NCI-H187 treated with DMSO at 0.1 percent for 48 hours (cell line): ENCODE results near the gene PRPF19.
A peak's percentile ranks its signal among the peaks of the same experiment; 100 is the strongest.

Experiments used
- DNase-seq: peaks from one replicate; lab custom pipeline; 2025; lab: John Stamatoyannopoulos, UW

Gene PRPF19

DNA sequence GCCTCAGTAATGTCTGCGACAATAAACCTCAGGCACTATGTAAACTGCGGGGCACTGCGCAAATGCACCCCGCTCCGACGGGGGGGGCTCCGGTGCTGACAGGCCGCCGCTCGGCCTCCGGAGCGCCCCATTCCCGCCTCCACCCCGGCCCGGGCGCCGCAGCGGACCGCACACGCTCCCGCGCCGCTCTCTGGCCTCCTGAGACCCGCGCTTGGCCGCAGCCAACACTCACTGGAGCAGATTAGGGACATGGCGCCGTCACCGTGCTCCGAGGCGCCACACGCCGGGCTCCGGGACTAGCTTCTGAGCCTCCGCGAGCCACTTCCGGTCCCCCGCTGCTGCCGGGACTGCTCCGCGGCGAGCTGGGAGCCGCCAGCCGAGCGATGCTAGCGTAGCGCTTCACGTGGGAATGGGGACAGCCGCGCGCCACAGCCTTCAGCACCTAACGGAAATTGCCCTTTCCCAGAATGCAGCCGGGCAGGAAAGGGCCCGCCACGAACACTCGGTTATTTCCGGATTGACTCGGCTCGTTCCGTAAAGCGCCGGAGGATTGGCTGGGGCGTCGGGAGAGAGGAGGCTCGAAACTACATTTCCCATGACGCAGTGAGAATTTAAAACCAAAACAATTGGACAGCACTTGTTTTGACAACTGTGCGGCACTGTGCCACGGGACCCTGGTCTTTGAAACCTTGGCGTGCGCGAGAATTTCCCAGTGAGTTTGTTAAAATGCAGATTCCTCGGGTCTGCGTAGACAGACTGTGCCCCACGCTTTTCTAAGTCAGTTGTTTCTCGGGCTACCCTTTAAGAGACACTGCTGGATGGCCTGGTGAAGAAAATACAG is at the start of gene PRPF19:
PRPF19 (minus strand) TSS at position 454 of the 841 bp plus-strand sequence; CDS start at position 251, 203 bp downstream.
- peak; percentile 80 for DNase-seq

DNA sequence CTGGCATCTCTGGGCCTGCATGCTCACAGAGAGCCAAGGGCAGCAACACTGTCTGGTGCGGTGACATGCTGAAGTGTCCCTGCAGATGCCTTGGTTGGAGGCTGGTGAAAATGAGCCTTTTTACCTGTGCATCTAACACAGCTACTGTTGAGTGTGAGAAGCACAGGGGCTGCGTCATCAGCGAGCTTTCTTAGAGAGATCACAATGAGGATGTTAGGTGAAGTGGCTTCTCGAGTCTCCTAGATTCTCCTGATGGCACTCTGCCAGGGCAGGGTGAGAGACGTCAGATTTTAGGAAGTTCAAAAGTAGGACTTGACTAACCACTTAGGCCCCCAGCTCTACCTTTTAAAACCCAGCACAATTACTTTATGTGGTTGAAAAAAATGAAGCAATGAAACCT is 49.2 kb upstream of the PRPF19 start:
- peak; percentile 34 for DNase-seq

DNA sequence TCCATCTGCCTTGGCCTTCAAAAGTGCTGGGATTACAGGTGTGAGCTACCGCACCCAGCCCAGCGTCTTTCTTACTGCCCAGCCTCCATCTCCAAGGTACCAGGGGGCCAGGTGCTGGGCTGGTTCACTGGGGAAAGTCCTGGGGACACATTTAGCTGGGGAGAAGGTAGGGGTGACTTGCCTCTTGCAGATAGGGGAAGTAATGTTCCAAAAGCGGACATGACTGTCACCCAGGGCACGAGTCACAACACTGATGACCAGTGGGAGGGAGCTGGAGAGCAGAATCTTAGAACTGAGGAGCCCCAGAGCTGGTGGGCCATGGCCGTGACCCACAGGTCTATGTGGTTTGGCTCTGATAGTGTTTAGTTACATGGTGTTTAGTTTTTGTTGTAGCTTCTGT is 48.0 kb upstream of the PRPF19 start:
- DNase-seq: no peak

DNA sequence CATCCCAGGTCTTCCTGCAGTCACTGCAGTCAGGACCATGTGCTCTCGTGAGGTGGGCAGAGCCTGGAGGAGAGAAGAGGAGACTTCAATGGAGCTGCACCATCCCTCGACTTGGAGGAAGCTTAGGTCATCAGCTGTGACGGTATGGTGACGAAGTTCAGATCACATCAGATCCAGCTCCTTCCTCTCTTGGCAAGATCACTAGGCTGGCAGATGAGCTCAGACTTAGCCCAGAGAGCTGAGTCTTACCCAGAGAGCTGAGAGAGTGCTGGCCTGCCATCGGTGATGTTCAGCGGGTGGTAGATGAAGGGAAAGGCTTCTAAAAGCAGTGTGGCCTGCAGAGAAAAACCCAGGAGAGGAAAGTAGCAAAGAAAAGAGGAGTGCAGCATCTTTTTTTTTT is 47.4 kb upstream of the PRPF19 start:
- no peak for DNase-seq

DNA sequence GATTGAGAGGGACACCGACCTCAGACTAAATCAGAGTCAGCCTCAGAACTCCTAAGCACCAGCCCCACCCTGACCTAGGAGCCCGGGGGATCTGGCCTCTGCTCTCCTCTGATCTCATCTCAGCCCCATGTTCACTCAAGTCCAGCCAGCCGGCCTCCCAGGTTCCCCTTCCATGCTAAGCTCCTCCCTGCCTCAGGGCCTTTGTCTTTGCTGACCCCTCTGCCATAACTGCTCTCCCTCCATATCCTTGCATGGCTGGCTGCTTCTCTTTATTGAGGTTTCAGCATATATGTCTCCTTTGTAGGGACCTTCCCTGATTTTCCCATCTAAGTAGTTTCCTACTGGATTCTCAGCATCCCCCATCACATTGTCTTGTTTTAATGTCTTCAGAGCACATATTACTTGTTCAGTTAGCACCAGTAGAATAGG is 46.4 kb upstream of the PRPF19 start:
- no peak for DNase-seq

DNA sequence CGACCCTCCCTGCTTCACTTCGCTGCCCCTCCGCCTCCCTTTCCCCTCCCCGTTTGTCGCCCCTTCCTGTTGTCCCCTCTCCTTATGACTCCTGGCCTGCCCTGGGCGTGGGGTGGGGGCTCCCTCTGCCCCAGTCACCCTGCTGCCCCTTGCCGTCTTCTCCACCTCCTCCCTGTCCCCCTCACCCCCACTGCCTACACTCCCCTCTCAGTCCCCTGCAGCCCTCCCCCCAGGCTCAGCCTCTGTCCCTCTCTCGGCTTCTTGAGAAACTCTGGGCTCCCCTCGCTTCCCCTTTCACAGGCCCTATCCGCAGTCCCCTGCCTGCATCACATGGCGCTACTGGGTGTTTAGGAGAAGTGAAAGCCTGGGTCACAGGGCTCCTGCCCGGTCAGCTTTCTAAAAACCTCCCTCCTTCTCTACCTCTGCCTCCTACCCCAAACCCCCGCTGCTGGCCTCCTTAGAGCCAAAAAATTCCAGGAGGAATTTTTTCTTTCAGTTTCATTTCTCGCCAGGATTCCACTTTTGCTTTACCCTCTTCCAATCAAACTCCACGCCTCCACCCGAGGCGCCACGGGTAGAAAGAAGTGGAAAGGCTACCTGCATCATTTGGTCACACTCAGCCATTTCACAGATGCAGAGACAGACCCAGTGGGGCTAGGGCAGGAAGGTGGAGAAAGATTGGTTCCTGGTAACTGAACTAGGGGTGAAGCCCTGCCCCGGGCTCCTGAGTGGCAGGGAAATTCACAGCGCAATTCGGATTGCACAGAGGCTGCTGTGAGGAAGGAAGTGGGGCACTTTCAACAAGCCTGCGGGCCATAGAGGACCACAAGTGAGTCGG is 45.7 kb upstream of the PRPF19 start, which contains the start of gene SLC15A3:
SLC15A3 (minus strand) TSS at position 273 of the 838 bp plus-strand sequence. CDS start 625 bp downstream, outside the sequence.
- DNase-seq: no peak

DNA sequence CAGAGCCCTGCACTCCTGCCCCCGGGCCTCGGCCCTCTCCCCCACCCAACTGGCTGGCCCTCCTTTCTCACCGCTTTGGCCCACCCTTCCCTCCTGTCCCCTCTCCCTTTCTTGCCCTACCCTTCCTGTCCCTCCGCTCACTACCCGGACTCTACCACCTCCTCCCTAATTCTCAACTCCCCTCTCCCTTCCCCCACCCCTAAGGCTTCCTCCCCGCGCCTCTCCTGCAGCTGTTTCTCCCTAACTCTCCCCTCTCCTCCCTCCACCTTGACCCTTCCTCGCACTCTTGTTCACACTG is 45.2 kb upstream of the PRPF19 start:
- no peak for DNase-seq

DNA sequence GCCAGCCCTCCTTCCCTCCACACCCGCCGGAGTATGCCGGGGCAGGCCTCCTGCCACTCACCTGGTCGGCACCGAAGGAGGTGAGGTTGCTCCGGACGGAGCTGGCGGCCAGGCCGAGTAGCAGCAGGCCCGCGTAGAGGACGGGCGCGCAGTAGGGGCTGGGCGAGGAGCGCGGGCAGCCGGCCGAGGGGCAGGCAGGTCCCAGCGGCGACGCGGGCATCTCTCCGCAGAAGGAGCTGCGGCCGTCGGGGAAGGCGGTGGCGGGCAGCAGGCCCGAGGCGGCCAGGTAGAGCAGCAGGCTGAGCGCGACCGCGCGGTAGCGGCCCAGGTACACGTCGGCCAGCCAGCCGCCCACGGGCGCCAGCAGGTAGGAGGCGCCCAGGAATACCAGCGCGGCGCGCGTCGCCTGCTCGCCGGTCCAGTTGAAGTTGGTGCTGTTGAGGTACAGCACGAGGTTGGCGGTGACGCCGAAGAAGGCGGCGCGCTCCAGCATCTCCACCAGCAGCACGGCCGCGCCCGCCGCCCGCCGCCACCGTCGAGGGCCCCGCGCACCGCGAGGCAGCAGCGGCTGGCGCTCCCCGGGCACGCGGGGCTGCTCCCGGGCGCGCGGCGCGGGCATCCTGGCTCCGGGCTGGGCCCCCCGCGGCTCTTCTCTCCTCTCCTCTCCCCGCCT is 44.7 kb upstream of the PRPF19 start:
- DNase-seq: no peak

DNA sequence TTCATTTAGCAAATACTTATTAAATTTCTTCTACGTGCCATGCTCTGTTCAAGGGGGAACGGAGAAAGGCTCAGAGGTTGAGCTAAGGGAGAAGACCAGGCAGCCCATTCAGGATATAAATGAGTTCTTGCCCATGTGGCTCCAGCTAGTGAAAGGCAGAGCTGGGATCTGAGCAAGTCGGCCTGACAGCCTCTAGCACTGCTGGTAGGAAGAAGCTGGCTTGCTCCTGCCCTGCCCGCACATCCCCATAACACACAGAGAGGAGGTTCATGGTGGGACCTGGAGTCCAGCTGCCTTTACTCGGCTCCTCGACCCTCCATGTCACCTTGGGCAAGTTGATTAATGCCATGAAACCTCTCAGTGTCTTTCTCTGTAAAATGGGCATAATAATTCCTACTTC is 43.6 kb upstream of the PRPF19 start:
- no peak for DNase-seq

DNA sequence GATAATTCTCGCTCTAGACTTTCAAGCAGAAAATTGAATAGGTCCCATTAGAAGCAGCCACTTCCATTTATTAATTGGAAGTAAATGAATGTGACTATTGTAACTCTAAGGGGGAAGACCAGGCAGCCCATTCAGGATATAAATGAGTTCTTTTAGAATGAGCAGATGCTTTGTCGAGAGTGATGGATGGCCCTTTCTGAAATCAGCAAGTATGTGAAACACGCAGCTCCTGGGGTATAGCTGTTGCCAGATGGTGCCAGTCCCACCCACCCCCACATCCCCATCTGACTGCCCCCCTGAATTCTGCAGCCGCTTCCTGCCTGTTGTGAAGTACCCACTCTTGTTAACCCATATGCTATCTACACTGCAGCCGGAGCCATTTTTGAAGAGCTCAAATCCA is 41.9 kb upstream of the PRPF19 start:
- DNase-seq: no peak

DNA sequence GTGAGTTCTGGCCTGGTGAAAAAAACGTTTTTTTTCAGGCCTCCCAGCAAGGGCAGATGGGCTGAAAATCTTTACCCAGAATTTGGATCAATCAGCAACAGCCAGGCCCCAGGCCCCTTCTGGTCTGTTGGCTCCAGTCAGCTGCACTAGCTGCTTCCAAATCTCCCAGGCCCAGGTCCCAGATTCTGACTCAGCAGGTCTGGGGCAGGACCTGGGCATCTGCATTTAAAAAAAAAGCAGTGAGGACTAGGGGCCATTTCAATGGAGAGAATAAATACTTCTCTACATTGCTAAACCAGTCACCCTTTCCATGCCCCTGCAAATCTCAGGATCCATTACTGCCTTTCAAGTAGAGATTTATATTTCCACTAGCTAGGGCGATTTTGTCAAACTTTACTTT is 41.3 kb upstream of the PRPF19 start:
- no peak for DNase-seq

DNA sequence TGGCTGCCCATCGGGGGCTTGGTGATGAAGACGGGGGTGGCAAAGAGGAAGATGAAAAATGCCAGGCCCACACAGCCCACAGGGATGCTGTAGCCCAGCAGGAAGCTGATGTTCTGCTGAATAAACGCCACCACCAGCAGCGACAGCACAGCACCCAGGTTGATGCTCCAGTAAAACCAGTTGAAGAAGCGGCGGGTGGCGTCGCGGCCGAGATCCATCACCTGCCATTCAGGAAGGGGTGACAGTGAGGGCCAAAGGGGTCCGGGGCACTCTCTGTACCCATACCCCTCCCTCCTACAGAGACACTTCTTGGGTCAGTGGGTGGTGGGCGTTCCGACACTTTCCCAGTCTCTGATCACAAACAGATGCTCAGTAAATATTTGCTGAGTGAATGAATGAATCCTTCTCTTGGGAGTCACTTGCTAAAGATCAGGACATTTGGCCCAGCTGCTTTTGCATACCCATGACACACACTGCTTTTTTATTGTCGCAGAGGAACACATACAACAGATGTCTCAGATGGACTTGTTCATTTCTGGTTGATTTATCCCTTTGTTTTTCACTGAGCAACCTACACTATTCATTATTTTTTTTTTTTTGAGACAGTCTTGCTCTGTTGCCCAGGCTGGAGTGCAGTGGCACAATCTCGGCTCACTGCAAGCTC is 40.3 kb upstream of the PRPF19 start:
- no peak for DNase-seq

DNA sequence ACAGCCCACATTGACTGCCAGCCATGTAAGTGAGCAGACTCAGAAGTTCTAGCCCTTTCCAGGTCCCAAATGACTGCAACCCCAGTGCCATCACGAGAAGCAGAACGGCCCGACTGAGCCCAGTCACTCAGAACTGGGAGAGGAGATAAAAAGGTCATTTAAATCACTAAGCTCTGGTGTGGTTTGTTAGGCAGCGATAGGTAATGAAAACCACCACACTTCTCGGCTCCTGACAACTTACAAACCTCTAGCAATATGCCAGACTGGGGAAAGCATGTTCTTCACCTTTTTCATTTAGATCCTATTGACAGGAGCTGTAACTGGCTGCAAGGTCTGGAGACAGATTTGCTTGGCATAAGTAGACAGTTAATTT is 38.9 kb upstream of the PRPF19 start:
- DNase-seq: no peak

DNA sequence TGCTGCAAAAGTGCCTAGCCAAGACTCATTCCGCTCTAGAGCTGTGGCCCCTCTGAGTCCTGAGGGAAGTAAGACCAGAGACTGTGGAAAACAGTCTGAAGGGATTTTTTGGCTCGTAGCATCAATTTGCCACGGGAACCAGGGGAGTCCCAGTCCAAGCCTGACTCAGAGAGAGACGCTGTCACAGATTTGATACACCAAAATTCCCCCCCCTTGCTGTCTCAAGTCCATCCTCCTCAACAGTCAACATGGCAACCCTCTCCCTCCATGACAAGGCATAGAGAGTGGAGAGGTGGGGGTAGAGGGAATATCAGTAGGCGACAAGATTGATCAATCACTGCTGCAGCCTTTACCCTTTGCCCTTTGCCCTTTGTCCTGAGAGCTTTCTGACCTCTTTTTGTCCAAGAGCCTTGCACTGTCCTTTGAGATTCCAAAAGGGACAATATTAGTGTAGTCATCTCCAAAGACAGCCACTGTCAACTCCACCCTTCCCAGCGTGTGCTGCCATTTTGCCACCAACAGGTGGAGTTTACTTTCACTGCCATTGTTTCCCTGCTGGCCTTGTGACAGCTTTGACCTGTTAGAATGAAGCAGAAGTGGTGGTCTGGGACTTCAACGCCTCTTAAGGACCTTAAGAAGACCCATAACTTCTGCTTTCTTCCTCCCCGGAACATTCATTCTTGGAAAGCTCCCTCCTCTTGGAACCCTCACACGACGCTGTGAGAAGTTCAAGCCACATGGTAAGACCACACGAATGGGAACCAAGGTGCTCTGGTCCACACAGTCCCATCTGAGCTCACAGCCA is 38.3 kb upstream of the PRPF19 start:
- no peak for DNase-seq

DNA sequence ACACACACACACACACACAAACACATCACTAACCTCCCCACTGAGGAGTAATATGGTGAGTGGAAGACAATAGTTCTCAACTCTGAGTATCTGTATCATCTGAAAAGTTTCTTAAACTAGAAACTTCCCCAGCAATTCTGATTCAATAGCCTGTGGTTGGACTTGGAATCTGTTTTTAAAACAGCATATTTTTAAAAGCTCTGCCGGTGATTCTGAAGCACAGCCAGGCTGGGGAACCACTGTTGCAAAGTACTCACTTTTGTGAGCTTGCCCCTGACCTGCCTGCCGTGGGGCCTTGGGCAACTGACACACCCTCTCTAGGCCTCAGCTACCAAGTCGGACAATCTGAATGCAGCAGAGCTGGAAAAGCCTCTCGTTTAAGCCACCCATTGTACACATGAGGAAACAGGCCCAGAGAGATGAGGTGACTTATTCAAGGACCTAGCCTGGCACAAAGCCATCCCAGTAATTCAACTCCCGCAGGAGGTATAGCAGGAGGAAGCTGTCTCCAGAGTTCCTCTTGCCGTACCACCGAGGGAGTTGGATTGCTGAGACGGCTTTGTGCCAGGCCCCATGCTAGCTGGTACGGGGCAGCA is 36.7 kb upstream of the PRPF19 start:
- peak; percentile 18 for DNase-seq

DNA sequence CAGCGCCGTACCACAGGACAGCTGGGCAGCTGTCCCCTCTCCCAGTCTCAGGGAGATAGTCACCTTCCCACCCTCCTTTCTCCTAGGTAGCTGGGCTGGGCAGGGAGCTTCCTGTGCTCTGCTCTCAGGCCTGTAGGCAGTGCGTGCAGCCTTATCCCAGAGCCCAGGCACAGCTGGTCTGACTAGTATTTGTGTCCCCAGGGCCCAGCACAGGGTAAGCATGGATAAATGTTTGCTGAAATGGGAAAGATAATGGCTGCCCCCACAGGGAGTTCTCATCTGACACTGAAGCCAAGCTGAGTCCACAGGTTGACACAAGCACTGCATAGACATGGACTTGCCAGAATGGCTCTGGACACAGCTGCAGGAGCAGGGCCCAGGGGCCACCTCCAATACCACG is 35.8 kb upstream of the PRPF19 start:
- no peak for DNase-seq

DNA sequence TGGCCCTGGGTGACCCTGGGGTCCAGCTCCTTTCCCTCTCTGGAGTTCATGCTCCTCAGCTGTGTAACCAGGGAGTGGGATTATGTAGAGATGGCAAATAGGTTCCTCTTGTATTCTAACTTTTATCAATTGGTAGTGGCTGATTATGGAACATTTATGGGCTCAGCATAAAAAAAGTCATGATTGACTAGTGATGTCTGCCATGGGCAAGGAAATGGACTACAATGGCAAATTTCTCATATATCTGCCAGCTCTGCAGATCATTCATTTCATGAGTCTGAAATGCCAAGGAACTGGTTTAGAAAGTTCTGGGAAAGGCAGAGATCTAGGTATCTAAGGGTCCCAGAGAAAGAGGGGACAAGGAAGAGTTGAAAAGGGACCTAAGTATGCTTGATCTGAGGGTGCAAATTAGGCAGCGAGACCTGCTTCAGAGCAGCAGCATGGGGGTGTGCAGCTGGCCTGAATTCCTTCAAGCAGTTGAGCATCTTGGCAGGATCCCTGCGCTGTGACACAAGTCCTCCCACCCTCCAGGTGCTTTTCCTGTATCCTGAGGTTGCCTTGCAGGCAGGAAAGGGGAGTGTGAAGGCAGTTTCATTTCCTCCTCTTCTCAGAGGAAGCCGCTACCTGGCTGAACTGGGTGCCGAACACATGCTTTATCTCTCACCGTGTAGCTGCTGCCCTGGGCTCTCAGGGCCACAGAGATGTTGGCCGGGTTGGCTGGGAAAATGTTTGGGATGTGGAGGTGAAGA is 35.2 kb upstream of the PRPF19 start:
- no peak for DNase-seq

DNA sequence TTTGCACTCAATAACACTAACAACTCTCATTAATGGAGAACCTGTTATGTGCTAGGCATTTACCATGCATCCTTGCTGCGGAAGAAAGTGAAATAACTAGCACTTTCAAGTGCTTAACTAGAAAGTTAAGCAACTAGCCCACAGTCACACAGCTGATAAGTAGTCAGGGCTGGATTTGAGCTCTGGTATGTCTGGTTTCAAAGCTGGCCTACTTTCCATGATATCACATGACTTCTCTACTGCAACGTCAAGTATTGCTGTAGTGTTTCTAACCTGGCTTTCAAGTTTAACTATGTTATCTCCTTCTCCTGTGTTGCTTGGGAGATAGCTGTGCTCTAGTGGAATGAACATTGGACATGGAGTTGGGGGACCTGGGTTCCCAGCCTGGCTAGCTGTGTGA is 33.5 kb upstream of the PRPF19 start:
- DNase-seq: no peak

DNA sequence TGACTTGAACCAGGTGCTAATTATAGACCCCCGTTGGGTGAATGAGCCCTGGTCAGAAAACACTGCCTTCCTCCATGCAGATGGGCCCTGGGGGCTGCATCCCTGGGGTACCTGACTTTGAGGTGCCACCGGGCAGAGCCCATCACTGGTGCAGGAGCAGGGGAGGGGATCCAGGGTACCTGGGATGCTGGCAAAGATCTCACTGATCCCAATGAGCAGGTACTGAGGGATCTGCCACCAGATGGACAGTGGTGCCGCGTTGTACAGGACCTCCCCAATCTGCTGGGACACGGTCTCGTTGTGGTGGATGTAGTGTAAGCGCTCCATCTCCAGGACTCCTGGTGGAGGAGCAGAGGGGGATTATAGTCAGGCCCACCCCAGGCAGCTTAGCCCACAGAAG is 32.9 kb upstream of the PRPF19 start:
- DNase-seq: no peak

DNA sequence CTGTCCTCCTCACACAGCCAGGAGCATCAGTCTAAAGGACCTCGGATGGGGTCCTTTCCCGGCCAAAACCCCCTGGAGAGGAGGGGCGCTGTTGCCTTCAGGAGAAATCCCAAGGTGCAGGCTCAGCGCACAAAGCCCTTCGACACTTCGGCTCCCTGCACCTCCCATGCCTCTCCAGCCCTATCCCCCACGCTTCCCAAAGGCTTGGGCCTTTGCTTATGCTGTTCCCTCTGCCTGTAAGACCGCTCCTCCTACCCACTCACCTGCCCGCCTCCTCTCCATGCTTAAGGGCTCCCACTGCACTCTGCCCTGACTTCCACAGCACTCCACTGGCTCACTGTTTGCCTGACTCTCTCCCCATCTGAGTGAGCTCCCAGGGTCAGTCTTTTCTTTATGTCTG is 32.1 kb upstream of the PRPF19 start:
- no peak for DNase-seq
